Measurements from ENCODE around the gene HDAC4.

HDAC4 gene

DNA sequence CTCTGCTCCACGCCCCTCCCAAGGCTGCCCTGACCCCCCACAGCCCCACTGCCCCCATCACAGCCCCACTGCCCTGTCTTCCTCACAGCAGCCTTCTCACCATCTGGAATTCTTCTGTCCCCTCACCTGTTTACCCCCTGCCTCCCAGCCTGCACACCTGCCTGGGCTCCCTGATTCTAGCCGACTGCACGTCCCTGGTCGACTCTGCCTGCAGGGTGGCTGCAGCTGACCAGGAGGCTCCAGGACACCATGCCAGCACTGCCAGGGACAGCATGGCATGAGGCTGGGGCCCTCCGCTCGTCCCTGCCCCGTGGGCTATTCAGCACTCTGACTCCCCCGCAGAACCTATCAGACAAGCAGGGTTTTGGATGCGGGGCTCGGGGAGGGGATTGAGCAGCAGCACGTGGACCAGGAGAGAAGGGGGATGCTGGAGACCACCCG, 254.1 kb downstream of the HDAC4 start:
- Histone ChIP-seq H3K36me3 (ENCODE audit: control insufficient read depth in 5 of 5, insufficient read depth in 5 of 5, low read length in 5 of 5) (peaks cover 0 to 84% (median 69%) of the 10 kb centered on the region in 5 donors), H3K9me3 (ENCODE audit: control insufficient read depth in 5 of 5, low read length in 5 of 5) (no peaks in the 10 kb centered on the region), H3K4me1 (ENCODE audit: control insufficient read depth in 5 of 5, insufficient read depth in 5 of 5, low read length in 5 of 5) (peaks cover 0 to 2% (median 0%) of the 10 kb centered on the region in 5 donors), H3K27me3 (ENCODE audit: control insufficient read depth in 5 of 5, insufficient read depth in 4 of 5, low read length in 5 of 5) (no peaks in the 10 kb centered on the region), H3K27ac (ENCODE audit: low read depth, low read length) (no peak overlapping the region), H3K9ac (ENCODE audit: low read length in 5 of 5) (no peak overlapping the region), H3K4me3 (ENCODE audit: low read depth in 1 of 5, low read length in 5 of 5) (no peak overlapping the region)

- Histone ChIP-seq H3K36me3 (ENCODE audit: control insufficient read depth in 5 of 5, insufficient read depth in 5 of 5, low read length in 5 of 5) (peaks cover 0 to 85% (median 70%) of the 10 kb centered on the region in 5 donors), H3K9me3 (ENCODE audit: control insufficient read depth in 5 of 5, low read length in 5 of 5) (no peaks in the 10 kb centered on the region), H3K27me3 (ENCODE audit: control insufficient read depth in 5 of 5, insufficient read depth in 4 of 5, low read length in 5 of 5) (no peaks in the 10 kb centered on the region), H3K27ac (ENCODE audit: low read depth, low read length) (no peak overlapping the region), H3K9ac (ENCODE audit: low read length in 5 of 5) (no peak overlapping the region), H3K4me1 (ENCODE audit: control insufficient read depth in 5 of 5, insufficient read depth in 5 of 5, low read length in 5 of 5) (no peaks in the 10 kb centered on the region), H3K4me3 (ENCODE audit: low read depth in 1 of 5, low read length in 5 of 5) (no peak overlapping the region)
Measured at GRCh38 chr2:239146011-239146641, 254.7 kb downstream of the HDAC4 start.

- Histone ChIP-seq H3K9me3 (ENCODE audit: control insufficient read depth in 5 of 5, low read length in 5 of 5) (no peaks in the 10 kb centered on the region), H3K9ac (ENCODE audit: low read length in 5 of 5) (no peak overlapping the region), H3K27me3 (ENCODE audit: control insufficient read depth in 5 of 5, insufficient read depth in 4 of 5, low read length in 5 of 5) (no peaks in the 10 kb centered on the region), H3K36me3 (ENCODE audit: control insufficient read depth in 5 of 5, insufficient read depth in 5 of 5, low read length in 5 of 5) (peaks cover 0 to 86% (median 72%) of the 10 kb centered on the region in 5 donors), H3K4me1 (ENCODE audit: control insufficient read depth in 5 of 5, insufficient read depth in 5 of 5, low read length in 5 of 5) (no peaks in the 10 kb centered on the region), H3K27ac (ENCODE audit: low read depth, low read length) (no peak overlapping the region), H3K4me3 (ENCODE audit: low read depth in 1 of 5, low read length in 5 of 5) (no peak overlapping the region)
Measured at GRCh38 chr2:239145601-239146000, 255.2 kb downstream of the HDAC4 start.

DNA sequence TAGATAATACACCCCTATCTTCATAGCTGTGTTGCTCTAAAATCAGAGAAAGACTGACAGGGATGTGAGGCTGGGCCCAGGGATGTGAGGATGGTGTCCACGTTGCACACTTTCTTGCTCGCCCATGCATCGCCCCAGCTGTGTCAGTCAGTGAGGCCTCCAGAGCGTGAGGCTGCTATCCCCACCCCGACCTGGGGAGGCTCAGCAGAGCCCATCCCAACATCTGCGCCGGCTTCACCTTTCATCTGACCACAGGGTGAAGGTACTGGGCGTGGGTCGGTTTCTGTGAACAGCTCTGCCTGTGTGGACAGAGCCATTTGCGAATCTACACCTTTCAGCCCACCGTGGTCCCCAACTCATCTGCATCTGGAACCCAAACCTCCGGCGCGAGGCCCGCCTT, 255.7 kb downstream of the HDAC4 start:
- Histone ChIP-seq H3K4me3 (ENCODE audit: low read depth in 1 of 5, low read length in 5 of 5) (no peak overlapping the region), H3K27ac (ENCODE audit: low read depth, low read length) (no peak overlapping the region), H3K9me3 (ENCODE audit: control insufficient read depth in 5 of 5, low read length in 5 of 5) (no peaks in the 10 kb centered on the region), H3K36me3 (ENCODE audit: control insufficient read depth in 5 of 5, insufficient read depth in 5 of 5, low read length in 5 of 5) (peaks cover 0 to 89% (median 72%) of the 10 kb centered on the region in 5 donors), H3K27me3 (ENCODE audit: control insufficient read depth in 5 of 5, insufficient read depth in 4 of 5, low read length in 5 of 5) (no peaks in the 10 kb centered on the region), H3K9ac (ENCODE audit: low read length in 5 of 5) (no peak overlapping the region), H3K4me1 (ENCODE audit: control insufficient read depth in 5 of 5, insufficient read depth in 5 of 5, low read length in 5 of 5) (no peaks in the 10 kb centered on the region)

DNA sequence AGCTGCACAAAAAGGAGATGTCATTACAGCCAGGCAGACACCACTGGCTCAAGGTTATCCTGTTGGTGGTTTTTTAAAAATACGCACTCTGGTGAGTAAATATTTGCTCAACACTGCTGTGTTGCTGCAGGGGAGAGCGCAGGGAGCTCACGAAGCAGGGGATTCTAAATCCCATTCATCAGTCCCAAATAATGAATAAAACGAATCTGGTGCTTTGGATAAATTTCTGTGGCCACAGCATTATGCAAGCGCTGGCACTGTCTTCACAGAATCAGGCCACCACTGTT, 256.2 kb downstream of the HDAC4 start:
- Histone ChIP-seq H3K27ac (ENCODE audit: low read depth, low read length) (no peak overlapping the region), H3K27me3 (ENCODE audit: control insufficient read depth in 5 of 5, insufficient read depth in 4 of 5, low read length in 5 of 5) (no peaks in the 10 kb centered on the region), H3K4me1 (ENCODE audit: control insufficient read depth in 5 of 5, insufficient read depth in 5 of 5, low read length in 5 of 5) (no peaks in the 10 kb centered on the region), H3K4me3 (ENCODE audit: low read depth in 1 of 5, low read length in 5 of 5) (no peak overlapping the region), H3K9ac (ENCODE audit: low read length in 5 of 5) (no peak overlapping the region), H3K36me3 (ENCODE audit: control insufficient read depth in 5 of 5, insufficient read depth in 5 of 5, low read length in 5 of 5) (peaks cover 0 to 90% (median 75%) of the 10 kb centered on the region in 5 donors), H3K9me3 (ENCODE audit: control insufficient read depth in 5 of 5, low read length in 5 of 5) (no peaks in the 10 kb centered on the region)

DNA sequence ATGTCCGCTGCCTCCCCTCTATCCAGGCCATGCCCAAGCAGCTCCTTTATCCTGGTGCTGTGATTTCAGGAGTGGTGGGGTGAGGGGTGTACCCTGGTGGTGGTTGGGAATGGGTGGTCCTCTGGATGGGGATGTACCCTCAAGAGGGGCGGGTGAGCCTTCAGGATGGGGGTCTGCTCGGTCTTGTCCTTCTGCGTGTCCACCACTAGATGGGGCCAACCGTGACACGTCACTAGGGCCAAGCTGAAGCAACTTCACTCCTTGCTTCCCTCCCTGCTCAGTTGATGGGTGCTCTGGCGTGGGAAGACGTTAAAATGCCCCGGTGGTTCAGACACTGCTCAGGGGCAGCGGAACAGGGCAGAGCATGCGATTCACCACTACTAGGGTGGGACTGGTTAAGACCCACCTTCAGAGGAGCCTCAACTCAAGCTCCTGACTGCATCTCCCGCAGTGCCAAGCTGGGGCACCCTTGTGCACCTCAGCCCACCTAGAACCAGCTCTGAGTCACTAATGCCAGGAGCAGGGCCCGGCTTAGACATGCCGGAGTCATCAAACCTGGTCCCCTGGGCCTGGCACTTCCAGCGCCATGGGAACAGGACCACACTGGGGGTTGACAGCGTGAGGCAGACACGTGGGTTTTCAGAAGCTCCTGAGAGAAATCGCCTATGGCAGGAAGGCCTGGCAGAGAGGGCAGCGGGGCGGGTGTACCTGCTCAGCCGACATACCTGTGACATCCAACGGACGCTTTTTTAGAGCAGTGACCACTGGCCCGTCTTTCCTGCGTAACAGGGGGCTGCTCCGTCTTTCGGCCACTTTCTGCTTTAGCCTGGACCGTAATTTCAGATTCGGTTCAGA, 256.7 kb downstream of the HDAC4 start:
- no peaks in the 10 kb centered on the region for H3K27me3 ChIP-seq (ENCODE audit: control insufficient read depth in 5 of 5, insufficient read depth in 4 of 5, low read length in 5 of 5)
- no peaks in the 10 kb centered on the region for H3K4me1 ChIP-seq (ENCODE audit: control insufficient read depth in 5 of 5, insufficient read depth in 5 of 5, low read length in 5 of 5)
- H3K9ac ChIP-seq (ENCODE audit: low read length in 5 of 5), result no peak overlapping the region
- peaks cover 0 to 91% (median 78%) of the 10 kb centered on the region in 5 donors for H3K36me3 ChIP-seq (ENCODE audit: control insufficient read depth in 5 of 5, insufficient read depth in 5 of 5, low read length in 5 of 5)
- H3K4me3 ChIP-seq (ENCODE audit: low read depth in 1 of 5, low read length in 5 of 5), result no peak overlapping the region
- no peaks in the 10 kb centered on the region for H3K9me3 ChIP-seq (ENCODE audit: control insufficient read depth in 5 of 5, low read length in 5 of 5)
- no peak overlapping the region for H3K27ac ChIP-seq (ENCODE audit: low read depth, low read length)

GRCh38 chr2:239142806-239143205, 258.0 kb downstream of the HDAC4 start:
- H3K4me1 ChIP-seq (ENCODE audit: control insufficient read depth in 5 of 5, insufficient read depth in 5 of 5, low read length in 5 of 5), result no peaks in the 10 kb centered on the region
- H3K4me3 ChIP-seq (ENCODE audit: low read depth in 1 of 5, low read length in 5 of 5), result no peak overlapping the region
- no peaks in the 10 kb centered on the region for H3K27me3 ChIP-seq (ENCODE audit: control insufficient read depth in 5 of 5, insufficient read depth in 4 of 5, low read length in 5 of 5)
- H3K27ac ChIP-seq (ENCODE audit: low read depth, low read length), result no peak overlapping the region
- H3K9me3 ChIP-seq (ENCODE audit: control insufficient read depth in 5 of 5, low read length in 5 of 5), result no peaks in the 10 kb centered on the region
- peaks cover 0 to 87% (median 76%) of the 10 kb centered on the region in 5 donors for H3K36me3 ChIP-seq (ENCODE audit: control insufficient read depth in 5 of 5, insufficient read depth in 5 of 5, low read length in 5 of 5)
- H3K9ac ChIP-seq (ENCODE audit: low read length in 5 of 5), result no peak overlapping the region

DNA sequence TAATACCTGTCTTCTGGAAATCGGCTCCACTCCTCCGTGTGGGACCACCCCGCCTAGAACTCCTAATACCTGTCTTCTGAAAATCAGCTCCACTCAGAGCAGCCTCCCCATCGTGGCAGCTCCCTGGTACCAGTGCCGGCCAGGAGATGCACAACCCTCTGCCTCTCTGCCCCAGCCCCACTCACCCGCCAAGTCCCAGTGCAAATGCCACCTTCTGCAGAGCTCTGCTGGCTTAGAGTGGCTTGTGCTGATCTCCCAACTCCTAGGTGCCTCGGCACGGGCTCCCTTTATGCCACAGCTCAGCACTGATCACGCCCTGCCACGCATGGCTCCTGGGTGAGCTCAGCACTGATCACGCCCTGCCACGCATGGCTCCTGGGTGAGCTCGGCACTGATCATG, 258.5 kb downstream of the HDAC4 start:
- H3K27ac ChIP-seq (ENCODE audit: low read depth, low read length), result no peak overlapping the region
- H3K36me3 ChIP-seq (ENCODE audit: control insufficient read depth in 5 of 5, insufficient read depth in 5 of 5, low read length in 5 of 5), result peaks cover 0 to 85% (median 76%) of the 10 kb centered on the region in 5 donors
- H3K4me3 ChIP-seq (ENCODE audit: low read depth in 1 of 5, low read length in 5 of 5), result no peak overlapping the region
- H3K4me1 ChIP-seq (ENCODE audit: control insufficient read depth in 5 of 5, insufficient read depth in 5 of 5, low read length in 5 of 5), result no peaks in the 10 kb centered on the region
- no peaks in the 10 kb centered on the region for H3K9me3 ChIP-seq (ENCODE audit: control insufficient read depth in 5 of 5, low read length in 5 of 5)
- H3K27me3 ChIP-seq (ENCODE audit: control insufficient read depth in 5 of 5, insufficient read depth in 4 of 5, low read length in 5 of 5), result no peaks in the 10 kb centered on the region
- H3K9ac ChIP-seq (ENCODE audit: low read length in 5 of 5), result no peak overlapping the region

DNA sequence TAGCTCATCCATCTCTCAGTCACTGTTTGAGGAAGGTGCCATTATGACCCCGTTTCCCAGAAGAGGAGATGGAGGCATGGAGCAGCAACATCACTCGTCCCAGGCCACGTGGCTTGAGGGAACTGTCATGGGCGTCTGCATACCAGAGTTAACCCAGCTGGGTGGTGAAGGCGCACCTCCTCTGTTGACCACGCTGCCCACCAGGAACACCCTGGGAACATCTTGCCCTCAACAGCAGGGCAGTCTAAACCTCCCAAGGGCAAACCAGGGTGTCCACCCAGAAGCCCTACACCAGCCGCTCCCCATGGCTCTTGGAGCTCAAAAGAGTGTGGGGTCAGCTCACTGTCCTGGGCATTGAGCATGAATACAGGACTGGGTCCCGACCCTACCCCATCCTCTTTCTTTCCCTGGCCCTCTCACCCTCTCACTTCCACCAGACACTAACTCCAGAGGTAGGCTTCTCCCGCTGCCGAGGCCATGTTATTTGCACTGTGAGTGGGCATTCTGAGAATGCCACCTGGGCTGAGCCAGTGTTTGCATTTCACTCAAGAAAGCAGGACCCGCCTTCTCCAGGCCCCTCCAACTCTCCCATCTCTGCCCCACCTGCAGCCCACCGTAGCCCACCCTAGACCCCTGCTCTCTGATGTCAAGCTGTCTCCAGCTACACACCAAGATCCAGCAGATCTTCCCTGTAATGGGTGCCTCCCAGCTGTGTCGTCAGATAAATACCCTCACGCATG, 259.6 kb downstream of the HDAC4 start:
- peaks cover 1 to 88% (median 75%) of the 10 kb centered on the region in 5 donors for H3K36me3 ChIP-seq (ENCODE audit: control insufficient read depth in 5 of 5, insufficient read depth in 5 of 5, low read length in 5 of 5)
- no peak overlapping the region for H3K9ac ChIP-seq (ENCODE audit: low read length in 5 of 5)
- no peak overlapping the region for H3K27ac ChIP-seq (ENCODE audit: low read depth, low read length)

More for the DNA sequence above, 259.6 kb downstream of the HDAC4 start:
- Histone ChIP-seq H3K9me3 (ENCODE audit: control insufficient read depth in 5 of 5, low read length in 5 of 5) (no peaks in the 10 kb centered on the region), H3K27me3 (ENCODE audit: control insufficient read depth in 5 of 5, insufficient read depth in 4 of 5, low read length in 5 of 5) (no peaks in the 10 kb centered on the region), H3K4me1 (ENCODE audit: control insufficient read depth in 5 of 5, insufficient read depth in 5 of 5, low read length in 5 of 5) (peaks cover 0 to 5% (median 0%) of the 10 kb centered on the region in 5 donors), H3K4me3 (ENCODE audit: low read depth in 1 of 5, low read length in 5 of 5) (no peak overlapping the region)
